ENCODE results near the gene AUP1. TPM values are rescaled to one million over a fixed set of nuclear protein-coding genes. Genes with fewer than 3 reads are reported as not detected.

The AUP1 gene
- total and polyA plus RNA-seq, 8 donors: 74.4 to 244 (median 167) TPM

GRCh38 chr2:74556159-74556558 lies 26.7 kb upstream of the AUP1 start:
- TF ChIP-seq POLR2A (IDR thresholded peaks at IDR 0.05) (no peak), POLR2AphosphoS5 (IDR thresholded peaks at IDR 0.05) (no peak), EP300 (IDR thresholded peaks at IDR 0.05) (no peak), CTCF (IDR thresholded peaks at IDR 0.05) (no peak)
- H3K4me1 ChIP-seq: peaks cover 0 to 65% (median 41%) of the 10 kb centered on the region in 4 donors
- peak overlapping the region in 2 of 4 donors; percentile 78 to 85 for H3K4me3 ChIP-seq
- peaks cover 8 to 14% (median 10%) of the 10 kb centered on the region in 4 donors for H3K36me3 ChIP-seq
- no peak for DNase-seq
- no peaks in the 10 kb centered on the region for H3K27me3 ChIP-seq
- H3K27ac ChIP-seq: peak overlapping the region in 2 of 5 donors; percentile 91 to 94
- WGBS, 5 donors: 79 to 94% (median 85%) methylated on average over 14 of the region's 14 CpGs
- intact Hi-C loops (cut with DNase I; ENCODE audit: low total_unique reads): no loop called here
- H3K9me3 ChIP-seq: no peaks in the 10 kb centered on the region

- peaks cover 8 to 14% (median 10%) of the 10 kb centered on the region in 4 donors for H3K36me3 ChIP-seq
- intact Hi-C loops (cut with DNase I; ENCODE audit: low total_unique reads): no loop called here
- peak overlapping the region; percentile 88 to 94 (median 91) for H3K27ac ChIP-seq
- WGBS, 5 donors: 58 to 76% (median 66%) methylated on average over 11 to 17 of the region's 17 CpGs
- no peaks in the 10 kb centered on the region for H3K27me3 ChIP-seq
- peak overlapping the region; percentile 78 to 85 (median 80) for H3K4me3 ChIP-seq
- no peak for DNase-seq
- no peaks in the 10 kb centered on the region for H3K9me3 ChIP-seq
- peaks cover 0 to 65% (median 41%) of the 10 kb centered on the region in 4 donors for H3K4me1 ChIP-seq
- TF ChIP-seq POLR2A (IDR thresholded peaks at IDR 0.05) (no peak), POLR2AphosphoS5 (IDR thresholded peaks at IDR 0.05) (no peak), CTCF (IDR thresholded peaks at IDR 0.05) (no peak), EP300 (IDR thresholded peaks at IDR 0.05) (no peak)
Measured at GRCh38 chr2:74555610-74556103, 26.2 kb upstream of the AUP1 start.

- no peaks in the 10 kb centered on the region for H3K27me3 ChIP-seq
- no peaks in the 10 kb centered on the region for H3K9me3 ChIP-seq
- peak; percentile 66 to 81 for DNase-seq
- no peak for TF ChIP-seq POLR2AphosphoS5 (IDR thresholded peaks at IDR 0.05)
- peak in 1 of 4 donors; percentile 1 for TF ChIP-seq POLR2A (IDR thresholded peaks at IDR 0.05)
- H3K27ac ChIP-seq: peak overlapping the region; percentile 88 to 94 (median 91)
- peak overlapping the region; percentile 78 to 85 (median 80) for H3K4me3 ChIP-seq
- peaks cover 8 to 14% (median 10%) of the 10 kb centered on the region in 4 donors for H3K36me3 ChIP-seq
- WGBS, 5 donors: 0 to 3% (median 1%) methylated on average over 26 to 58 of the region's 58 CpGs
- peaks cover 0 to 68% (median 41%) of the 10 kb centered on the region in 4 donors for H3K4me1 ChIP-seq
- intact Hi-C loops (cut with DNase I; ENCODE audit: low total_unique reads): no loop called here
Measured at GRCh38 chr2:74554820-74555531, 25.5 kb upstream of the AUP1 start.

GRCh38 chr2:74553892-74554819 lies 24.6 kb upstream of the AUP1 start, which contains the start of the genes DOK1 and LOXL3:
Gene DOK1 (plus strand): TSS chr2:74554720. CDS start chr2:74554755, 35 bp downstream.
Gene LOXL3 (minus strand): TSS chr2:74553942. CDS start chr2:74552634, 1,308 bp downstream.
- Histone ChIP-seq H3K36me3 (peaks cover 8 to 14% (median 10%) of the 10 kb centered on the region in 4 donors), H3K4me1 (peaks cover 7 to 74% (median 49%) of the 10 kb centered on the region in 4 donors), H3K9me3 (no peaks in the 10 kb centered on the region), H3K27ac (peak within 1 kb of the TSS; percentile 88 to 94 (median 91)), H3K27me3 (no peaks in the 10 kb centered on the region), H3K4me3 (peak within 1 kb of the TSS; percentile 78 to 85 (median 80))
- peak; percentile 90 to 96 for DNase-seq
- TF ChIP-seq POLR2AphosphoS5 (IDR thresholded peaks at IDR 0.05) (peak in 2 of 3 donors; percentile 45 to 51), EP300 (IDR thresholded peaks at IDR 0.05) (no peak)
- intact Hi-C loops (cut with DNase I; ENCODE audit: low total_unique reads): no loop called here
- 0 to 1% (median 1%) methylated on average over 20 to 73 of the region's 73 CpGs for WGBS, 5 donors

Measured in stomach (tissue), 9 donors.